Forelimb muscle (tissue), 1 donor: ENCODE data around the gene C19orf85. TPM values are rescaled to one million over a fixed set of nuclear protein-coding genes. Genes with fewer than 3 reads are reported as not detected.
"Not testable (repeated sequence)": the region's sequence is repeated elsewhere in the genome, so short reads cannot be mapped to it uniquely, and the experiment has no call there.

Source experiments
- DNase-seq: peaks from one replicate; pipeline ENCODE4 v3.0.0-alpha.2; 2013; ENCODE audit warnings: low read depth
- polyA plus RNA-seq: library from polyadenylated mRNA; unstranded; fragments of 120-200 nt; gene quantifications from one replicate; pipeline ENCODE4 v1.2.1, GENCODE V29; 2013; ENCODE audit not compliant: insufficient read length

C19orf85 gene
- polyA plus RNA-seq, 1 donor, result not detected

- DNase-seq, result no peak
Observed at GRCh38 chr19:55459551-55459949, 5.0 kb downstream of the C19orf85 start.

GRCh38 chr19:55457683-55458457 is 6.7 kb downstream of the C19orf85 start:
- no peak for DNase-seq

- no peak for DNase-seq
Observed at GRCh38 chr19:55456347-55456746, 8.2 kb downstream of the C19orf85 start.

GRCh38 chr19:55455576-55456235 is 8.8 kb downstream of the C19orf85 start:
- DNase-seq, result no peak

- DNase-seq, result no peak
Observed at GRCh38 chr19:55454787-55455243, 9.7 kb downstream of the C19orf85 start.

GRCh38 chr19:55453511-55454260 is 10.9 kb downstream of the C19orf85 start:
- no peak for DNase-seq

- no peak for DNase-seq
Observed at GRCh38 chr19:55452749-55453346, 11.7 kb downstream of the C19orf85 start.

- DNase-seq, result no peak
Observed at GRCh38 chr19:55451965-55452748, 12.4 kb downstream of the C19orf85 start.

- no peak for DNase-seq
Observed at GRCh38 chr19:55451163-55451964, 13.2 kb downstream of the C19orf85 start.

- DNase-seq, result no peak
Observed at GRCh38 chr19:55449469-55449868, 15.1 kb downstream of the C19orf85 start.

- DNase-seq, result not testable (repeated sequence)
Observed at GRCh38 chr19:55448175-55448490, 16.4 kb downstream of the C19orf85 start.

- DNase-seq, result no peak
Observed at GRCh38 chr19:55447421-55448174, 17.0 kb downstream of the C19orf85 start.

- DNase-seq, result no peak
Observed at GRCh38 chr19:55446060-55446459, 18.5 kb downstream of the C19orf85 start.

- no peak for DNase-seq
Observed at GRCh38 chr19:55444646-55445045, 19.9 kb downstream of the C19orf85 start.

GRCh38 chr19:55443824-55444480 is 20.6 kb downstream of the C19orf85 start:
- no peak for DNase-seq

- DNase-seq, result no peak
Observed at GRCh38 chr19:55443045-55443823, 21.3 kb downstream of the C19orf85 start, which contains the start of gene SHISA7. Gene SHISA7, minus strand, starts transcription at chr19:55443300. Its CDS starts 437 bp downstream, at chr19:55442863.

- no peak for DNase-seq
Observed at GRCh38 chr19:55442372-55442961, 22.1 kb downstream of the C19orf85 start.
